ENCODE measurements around the gene KCNQ1OT1. TPM values are rescaled to one million over a fixed set of nuclear protein-coding genes. Genes with fewer than 3 reads are reported as not detected.

Gene KCNQ1OT1
- total and polyA plus RNA-seq, 2 experiments from 2014 or later: 2.3 to 8.8 TPM

DNA sequence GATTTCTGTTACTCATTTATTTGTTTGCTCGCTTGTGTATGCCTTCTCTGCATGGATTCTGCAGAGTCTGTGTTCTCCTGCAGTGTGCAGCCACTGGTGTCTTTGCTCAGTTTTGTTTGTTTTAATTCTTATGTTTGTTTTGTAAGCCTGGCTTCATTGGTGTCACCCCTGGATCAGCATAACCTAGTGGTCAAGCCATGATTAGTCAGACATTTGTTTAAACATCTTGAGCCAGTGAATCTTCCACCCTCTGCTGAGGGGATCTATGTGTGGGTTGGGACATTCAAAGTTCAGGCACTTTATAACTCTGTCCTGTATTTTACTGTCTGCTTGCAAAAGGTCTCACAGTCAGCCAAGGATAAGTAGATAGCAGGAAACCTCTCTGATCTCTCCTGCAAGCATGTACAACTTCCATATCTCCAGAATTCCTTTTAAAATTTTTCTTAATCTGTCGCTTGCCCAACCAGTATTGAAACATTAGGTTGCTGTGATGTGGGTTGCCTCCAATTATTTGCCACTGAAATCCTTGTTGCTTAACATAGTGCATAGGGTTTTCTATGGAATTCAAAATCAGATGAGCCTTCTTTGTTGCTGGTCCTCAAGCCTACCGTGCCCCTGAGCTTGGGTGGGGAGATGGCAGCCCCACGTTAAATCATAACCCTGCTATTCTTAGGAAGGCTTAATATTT lies 86.8 kb downstream of the KCNQ1OT1 start:
- no peak for DNase-seq (ENCODE audit: low read depth in 1 of 2, low spot score in 1 of 2)
- Histone ChIP-seq H3K36me3 (no peaks in the 10 kb centered on the region), H3K27me3 (no peaks in the 10 kb centered on the region), H3K27ac (no peak overlapping the region), H3K4me1 (ENCODE audit: low read depth) (no peaks in the 10 kb centered on the region), H3K4me3 (no peak overlapping the region), H3K9me3 (ENCODE audit: low read depth) (no peaks in the 10 kb centered on the region)
- TF ChIP-seq, protein P1, sequence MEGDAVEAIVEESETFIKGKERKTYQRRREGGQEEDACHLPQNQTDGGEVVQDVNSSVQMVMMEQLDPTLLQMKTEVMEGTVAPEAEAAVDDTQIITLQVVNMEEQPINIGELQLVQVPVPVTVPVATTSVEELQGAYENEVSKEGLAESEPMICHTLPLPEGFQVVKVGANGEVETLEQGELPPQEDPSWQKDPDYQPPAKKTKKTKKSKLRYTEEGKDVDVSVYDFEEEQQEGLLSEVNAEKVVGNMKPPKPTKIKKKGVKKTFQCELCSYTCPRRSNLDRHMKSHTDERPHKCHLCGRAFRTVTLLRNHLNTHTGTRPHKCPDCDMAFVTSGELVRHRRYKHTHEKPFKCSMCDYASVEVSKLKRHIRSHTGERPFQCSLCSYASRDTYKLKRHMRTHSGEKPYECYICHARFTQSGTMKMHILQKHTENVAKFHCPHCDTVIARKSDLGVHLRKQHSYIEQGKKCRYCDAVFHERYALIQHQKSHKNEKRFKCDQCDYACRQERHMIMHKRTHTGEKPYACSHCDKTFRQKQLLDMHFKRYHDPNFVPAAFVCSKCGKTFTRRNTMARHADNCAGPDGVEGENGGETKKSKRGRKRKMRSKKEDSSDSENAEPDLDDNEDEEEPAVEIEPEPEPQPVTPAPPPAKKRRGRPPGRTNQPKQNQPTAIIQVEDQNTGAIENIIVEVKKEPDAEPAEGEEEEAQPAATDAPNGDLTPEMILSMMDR (IDR thresholded peaks at IDR 0.05; ENCODE audit: low read depth, low read length): no peak

DNA sequence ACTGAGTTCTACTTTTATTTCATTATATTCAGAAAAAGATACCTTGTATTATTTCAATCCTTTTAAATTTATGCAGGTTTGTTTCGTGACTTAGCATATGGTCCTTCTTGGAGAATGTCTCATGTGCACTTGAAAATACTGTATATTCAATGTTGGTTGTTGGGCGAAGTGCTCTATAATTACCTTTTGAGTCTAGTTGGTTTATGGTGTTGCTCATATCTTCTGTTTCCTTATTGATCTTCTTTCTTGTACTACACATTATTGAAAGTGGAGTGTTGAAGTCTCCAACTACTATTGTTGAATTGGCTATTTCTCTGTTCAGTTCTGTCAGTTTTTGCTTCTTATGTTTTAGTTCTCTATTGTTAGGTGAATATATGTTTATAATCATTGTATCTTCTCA lies 90.4 kb downstream of the KCNQ1OT1 start:
- no peak overlapping the region for H3K27ac ChIP-seq
- H3K9me3 ChIP-seq (ENCODE audit: low read depth): no peaks in the 10 kb centered on the region
- H3K4me1 ChIP-seq (ENCODE audit: low read depth): no peaks in the 10 kb centered on the region
- no peaks in the 10 kb centered on the region for H3K36me3 ChIP-seq
- no peak overlapping the region for H3K4me3 ChIP-seq
- DNase-seq (ENCODE audit: low read depth in 1 of 2, low spot score in 1 of 2): no peak
- no peaks in the 10 kb centered on the region for H3K27me3 ChIP-seq
- TF ChIP-seq, protein P1 (IDR thresholded peaks at IDR 0.05; ENCODE audit: low read depth, low read length): no peak

DNA sequence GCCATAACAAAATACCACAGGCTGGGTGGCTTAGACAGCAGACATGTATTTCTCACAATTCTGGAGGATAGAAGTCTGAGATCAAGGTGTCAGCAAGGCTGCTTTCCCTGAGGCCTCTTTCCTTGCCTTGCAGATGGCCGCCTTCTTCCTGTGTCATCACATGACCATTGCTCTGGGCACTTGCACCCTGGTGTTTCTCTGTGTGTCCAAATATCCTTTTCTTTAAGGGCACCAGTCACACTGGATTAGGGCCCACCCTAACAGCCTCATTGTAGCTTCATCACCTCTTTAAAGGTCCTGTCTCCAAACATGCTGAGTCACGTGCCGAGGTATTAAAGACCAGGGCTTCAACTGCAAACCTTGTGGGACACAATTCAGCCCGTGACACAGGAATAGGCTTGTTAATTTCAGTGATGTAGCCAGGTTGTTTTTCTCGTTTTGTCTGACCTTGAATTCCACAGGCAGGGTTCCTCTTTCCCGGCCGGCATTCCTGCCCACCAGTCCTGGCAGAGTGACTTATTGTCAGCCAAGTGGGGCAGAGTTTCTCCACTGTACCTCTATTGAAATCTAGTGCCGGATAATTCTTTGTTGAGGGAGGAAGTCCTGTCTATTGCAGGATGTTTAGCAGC lies 100.1 kb downstream of the KCNQ1OT1 start:
- TF ChIP-seq, protein P1 (IDR thresholded peaks at IDR 0.05; ENCODE audit: low read depth, low read length): no peak
- no peak overlapping the region for H3K4me3 ChIP-seq
- no peaks in the 10 kb centered on the region for H3K36me3 ChIP-seq
- no peak overlapping the region for H3K27ac ChIP-seq
- no peak for DNase-seq (ENCODE audit: low read depth in 1 of 2, low spot score in 1 of 2)
- no peaks in the 10 kb centered on the region for H3K27me3 ChIP-seq
- H3K4me1 ChIP-seq (ENCODE audit: low read depth): no peaks in the 10 kb centered on the region
- no peaks in the 10 kb centered on the region for H3K9me3 ChIP-seq (ENCODE audit: low read depth)

DNA sequence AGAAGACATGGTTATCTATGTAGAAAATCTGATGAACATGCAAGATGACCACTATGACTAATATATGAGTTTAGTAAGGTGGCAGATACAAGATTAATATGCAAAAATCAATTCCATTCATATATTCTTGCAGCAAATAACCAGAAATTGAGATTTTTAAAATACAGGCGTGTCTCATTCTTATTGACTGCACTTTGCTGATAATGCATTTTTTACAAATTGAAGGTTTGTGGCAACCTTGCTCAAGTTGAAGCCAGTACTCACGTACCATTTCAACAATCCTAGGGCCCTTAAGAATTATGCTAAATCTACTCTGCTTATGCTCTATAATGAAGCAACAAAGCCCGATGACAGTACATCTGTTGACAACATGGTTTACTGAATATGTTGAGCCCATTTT lies 104.6 kb downstream of the KCNQ1OT1 start:
- DNase-seq (ENCODE audit: low read depth in 1 of 2, low spot score in 1 of 2): no peak
- Histone ChIP-seq H3K36me3 (no peaks in the 10 kb centered on the region), H3K27me3 (peaks cover 5% of the 10 kb centered on the region), H3K4me3 (no peak overlapping the region), H3K9me3 (ENCODE audit: low read depth) (no peaks in the 10 kb centered on the region), H3K27ac (no peak overlapping the region), H3K4me1 (ENCODE audit: low read depth) (no peaks in the 10 kb centered on the region)
- TF ChIP-seq, protein P1 (IDR thresholded peaks at IDR 0.05; ENCODE audit: low read depth, low read length): no peak

DNA sequence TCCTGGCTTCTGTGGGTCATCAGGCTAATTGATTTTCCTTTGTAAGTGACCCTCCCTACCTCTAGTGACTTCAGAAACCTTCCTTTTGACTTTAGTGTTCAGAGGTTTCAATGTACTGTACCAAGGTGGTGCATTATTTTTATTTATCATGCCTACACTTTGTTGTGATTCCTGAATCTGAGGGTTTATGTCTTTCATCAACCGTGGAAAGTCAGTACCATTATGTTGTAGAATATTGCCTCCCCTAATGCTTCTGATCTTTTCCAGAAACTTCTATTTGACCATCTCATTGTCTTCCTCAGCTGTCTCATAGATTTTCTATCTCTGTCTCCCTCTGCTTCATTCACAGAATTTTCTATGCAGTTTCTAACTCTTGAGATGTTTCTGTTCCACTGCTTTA lies 105.5 kb downstream of the KCNQ1OT1 start:
- Histone ChIP-seq H3K4me3 (no peak overlapping the region), H3K4me1 (ENCODE audit: low read depth) (no peaks in the 10 kb centered on the region), H3K27me3 (peaks cover 5% of the 10 kb centered on the region), H3K36me3 (no peaks in the 10 kb centered on the region), H3K9me3 (ENCODE audit: low read depth) (no peaks in the 10 kb centered on the region), H3K27ac (no peak overlapping the region)
- no peak for DNase-seq (ENCODE audit: low read depth in 1 of 2, low spot score in 1 of 2)
- TF ChIP-seq, protein P1 (IDR thresholded peaks at IDR 0.05; ENCODE audit: low read depth, low read length): no peak

Data from cardiac muscle cell (in vitro differentiated cells and primary cell).